ENCODE data around the gene SLC49A3. TPM values are rescaled to one million over a fixed set of nuclear protein-coding genes. Genes with fewer than 3 reads are reported as not detected.
A peak's percentile ranks its signal among the peaks of the same experiment; 100 is the strongest.

The SLC49A3 gene
- total RNA-seq, 2 experiments from 2014 or later = 0.22 to 0.91 TPM

DNA sequence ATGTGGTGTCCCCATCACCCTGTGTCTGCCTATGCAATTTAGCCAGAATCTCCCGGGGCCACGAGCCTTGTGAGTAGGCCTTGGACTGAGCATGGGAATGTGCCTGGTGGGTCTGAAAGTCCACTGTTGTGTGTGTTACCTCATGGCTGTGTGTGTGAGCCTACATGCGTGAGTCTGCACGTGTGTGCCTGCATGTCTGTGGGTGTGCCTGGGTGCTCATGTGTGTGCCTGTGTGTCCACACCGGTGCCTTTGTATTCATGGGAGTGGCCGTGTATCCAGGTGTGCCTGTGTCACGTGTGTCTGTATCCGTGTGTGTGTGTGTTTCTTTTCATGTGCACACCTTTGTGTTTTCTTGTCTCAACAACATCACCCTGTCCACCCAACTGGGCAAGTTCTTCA, 29.1 kb downstream of the SLC49A3 start:
- Mint-ChIP-seq H3K36me3 (ENCODE audit: low read depth) (peaks cover 5% of the 10 kb centered on the region), H3K4me1 (ENCODE audit: low read depth) (peaks cover 9% of the 10 kb centered on the region), H3K4me3 (peak overlapping the region; percentile 50), H3K27me3 (no peaks in the 10 kb centered on the region), H3K9me3 (no peaks in the 10 kb centered on the region), H3K27ac (no peak overlapping the region)
- Histone ChIP-seq H3K27ac (ENCODE audit: low read depth in 1 of 2, low read length in 2 of 2) (no peak overlapping the region), H3K4me1 (ENCODE audit: insufficient read depth, low read length) (peaks cover 18% of the 10 kb centered on the region), H3K4me3 (ENCODE audit: low read length) (no peak overlapping the region), H3K27me3 (ENCODE audit: control insufficient read depth in 1 of 2, insufficient read depth in 2 of 2, low read length in 2 of 2) (no peaks in the 10 kb centered on the region), H3K36me3 (ENCODE audit: insufficient read depth, low read length) (no peaks in the 10 kb centered on the region), H3K9me3 (ENCODE audit: control insufficient read depth in 1 of 2, insufficient read depth in 1 of 2, low read length in 2 of 2) (no peaks in the 10 kb centered on the region)
- ATAC-seq (ENCODE audit: poor library complexity) = no peak
- CTCF ChIA-PET = no interaction called here
- POLR2A ChIA-PET = no interaction called here
- intact Hi-C loops (cut with DNase I, micrococcal nuclease) = loop anchor here (5.0 kb wide), 3 partner anchors 122 to 323 kb away; partner anchors contain the start of genes PIGG (in 1 of the 2), ZNF141 (in 1 of the 2) and ZNF721 (in 1 of the 2)
- TF ChIP-seq, protein P1, sequence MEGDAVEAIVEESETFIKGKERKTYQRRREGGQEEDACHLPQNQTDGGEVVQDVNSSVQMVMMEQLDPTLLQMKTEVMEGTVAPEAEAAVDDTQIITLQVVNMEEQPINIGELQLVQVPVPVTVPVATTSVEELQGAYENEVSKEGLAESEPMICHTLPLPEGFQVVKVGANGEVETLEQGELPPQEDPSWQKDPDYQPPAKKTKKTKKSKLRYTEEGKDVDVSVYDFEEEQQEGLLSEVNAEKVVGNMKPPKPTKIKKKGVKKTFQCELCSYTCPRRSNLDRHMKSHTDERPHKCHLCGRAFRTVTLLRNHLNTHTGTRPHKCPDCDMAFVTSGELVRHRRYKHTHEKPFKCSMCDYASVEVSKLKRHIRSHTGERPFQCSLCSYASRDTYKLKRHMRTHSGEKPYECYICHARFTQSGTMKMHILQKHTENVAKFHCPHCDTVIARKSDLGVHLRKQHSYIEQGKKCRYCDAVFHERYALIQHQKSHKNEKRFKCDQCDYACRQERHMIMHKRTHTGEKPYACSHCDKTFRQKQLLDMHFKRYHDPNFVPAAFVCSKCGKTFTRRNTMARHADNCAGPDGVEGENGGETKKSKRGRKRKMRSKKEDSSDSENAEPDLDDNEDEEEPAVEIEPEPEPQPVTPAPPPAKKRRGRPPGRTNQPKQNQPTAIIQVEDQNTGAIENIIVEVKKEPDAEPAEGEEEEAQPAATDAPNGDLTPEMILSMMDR (IDR thresholded peaks at IDR 0.05) = no peak
- DNase-seq = peak in 1 of 14 experiments; percentile 2

DNA sequence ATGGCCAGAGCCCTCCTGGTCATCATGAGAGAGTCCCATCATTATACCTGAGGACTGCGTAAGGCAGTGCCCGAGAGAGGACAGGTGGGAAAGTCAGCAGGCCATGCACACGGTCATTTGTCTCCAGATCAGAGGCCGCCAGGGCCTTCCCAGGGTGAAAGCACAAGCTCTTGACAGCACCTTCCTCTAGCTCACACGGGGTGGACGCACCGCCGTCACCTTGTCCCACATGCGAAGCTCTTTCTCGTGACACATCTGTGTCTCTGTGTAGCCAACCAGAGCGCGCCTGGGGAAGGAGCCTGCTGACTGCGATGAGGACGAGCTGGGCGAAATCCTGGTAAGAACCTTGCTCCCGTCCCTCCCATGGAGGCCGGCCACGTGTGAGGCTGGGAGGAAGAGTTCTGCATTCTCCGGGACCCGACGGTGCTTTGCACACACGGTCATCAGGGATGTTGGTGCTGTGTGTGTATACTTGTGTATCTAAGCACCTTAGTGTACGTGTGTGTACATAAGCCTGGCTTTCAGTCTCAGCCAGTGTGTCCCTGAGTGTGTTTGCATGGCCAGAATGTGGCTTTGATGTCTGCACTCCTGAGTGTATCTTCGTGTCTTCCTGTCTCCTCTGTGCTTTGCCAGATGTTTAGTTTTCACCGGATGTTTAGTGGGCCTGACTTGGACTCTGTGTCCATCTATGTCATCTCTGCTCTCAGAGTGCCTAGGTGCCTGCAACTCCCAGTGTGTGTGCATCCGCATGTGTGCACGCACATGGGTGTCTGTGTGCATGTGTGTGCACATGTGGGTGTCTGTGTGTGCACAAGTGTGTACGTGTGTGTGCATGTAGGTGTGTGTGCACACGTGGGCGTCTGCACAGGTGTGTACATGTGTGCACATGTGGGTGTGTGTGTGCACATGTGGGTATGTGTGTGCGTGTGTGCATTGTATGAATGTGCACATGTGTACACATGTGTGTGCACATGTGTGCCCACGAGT, 30.0 kb downstream of the SLC49A3 start:
- no peak for DNase-seq

DNA sequence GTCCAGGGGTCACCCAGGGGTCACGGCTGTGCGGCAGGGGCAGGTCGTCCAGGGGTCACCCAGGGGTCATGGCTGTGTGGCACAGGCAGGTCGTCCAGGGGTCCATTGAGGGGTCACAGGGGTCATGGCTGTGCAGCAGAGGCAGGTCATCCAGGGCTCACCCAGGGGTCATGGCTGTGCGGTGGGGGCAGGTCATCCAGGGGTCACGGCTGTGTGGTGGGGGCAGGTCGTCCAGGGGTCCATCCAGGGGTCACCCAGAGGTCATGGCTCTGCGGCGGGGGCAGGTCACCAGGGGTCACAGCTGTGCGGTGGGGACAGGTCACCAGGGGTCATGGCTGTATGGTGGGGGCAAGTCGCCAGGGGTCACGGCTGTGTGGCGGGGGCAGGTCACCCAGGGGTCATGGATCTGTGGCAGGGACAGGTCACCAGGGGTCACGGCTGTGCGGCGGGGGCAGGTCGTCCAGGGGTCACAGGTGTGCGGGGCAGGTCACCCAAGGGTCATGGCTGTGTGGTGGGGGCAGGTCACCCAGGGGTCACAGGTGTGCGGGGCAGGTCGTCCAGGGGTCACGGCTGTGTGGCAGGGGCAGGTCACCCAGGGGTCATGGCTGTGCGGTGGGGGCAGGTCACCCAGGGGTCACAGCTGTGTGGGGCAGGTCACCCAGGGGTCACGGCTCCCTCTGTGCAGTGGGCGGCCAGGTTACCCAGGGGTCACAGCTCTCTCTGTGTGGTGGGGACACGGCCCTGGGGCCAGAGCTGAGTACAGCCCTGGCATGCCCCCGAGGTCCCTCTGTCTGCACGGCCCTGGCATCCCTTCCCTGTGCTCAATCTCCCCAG, 30.9 kb downstream of the SLC49A3 start:
- ChIA-PET CTCF (no interaction called here), POLR2A (no interaction called here)
- no peak overlapping the region for H3K4me3 Mint-ChIP-seq
- H3K4me1 Mint-ChIP-seq (ENCODE audit: low read depth) = no peaks in the 10 kb centered on the region
- Histone ChIP-seq H3K27ac (ENCODE audit: low read depth in 1 of 2, low read length in 2 of 2) (no peak overlapping the region), H3K36me3 (ENCODE audit: insufficient read depth, low read length) (no peaks in the 10 kb centered on the region), H3K4me1 (ENCODE audit: insufficient read depth, low read length) (peaks cover 4% of the 10 kb centered on the region), H3K4me3 (ENCODE audit: low read length) (no peak overlapping the region), H3K9me3 (ENCODE audit: control insufficient read depth in 1 of 2, insufficient read depth in 1 of 2, low read length in 2 of 2) (no peaks in the 10 kb centered on the region), H3K27me3 (ENCODE audit: control insufficient read depth in 1 of 2, insufficient read depth in 2 of 2, low read length in 2 of 2) (no peaks in the 10 kb centered on the region)
- H3K9me3 Mint-ChIP-seq = no peaks in the 10 kb centered on the region
- peaks cover 5% of the 10 kb centered on the region for H3K36me3 Mint-ChIP-seq (ENCODE audit: low read depth)
- DNase-seq (peak in 1 of 14 experiments; percentile 1), ATAC-seq (ENCODE audit: poor library complexity) (no peak)
- intact Hi-C loops (cut with DNase I, micrococcal nuclease) = no loop called here
- TF ChIP-seq, protein P1 (IDR thresholded peaks at IDR 0.05) = no peak
- no peaks in the 10 kb centered on the region for H3K27me3 Mint-ChIP-seq
- H3K27ac Mint-ChIP-seq = no peak overlapping the region

More for the DNA sequence above, 30.0 kb downstream of the SLC49A3 start:
- no peaks in the 10 kb centered on the region for H3K36me3 ChIP-seq (ENCODE audit: insufficient read depth, low read length)
- H3K9me3 ChIP-seq (ENCODE audit: control insufficient read depth in 1 of 2, insufficient read depth in 1 of 2, low read length in 2 of 2) = no peaks in the 10 kb centered on the region
- intact Hi-C loops (cut with DNase I, micrococcal nuclease) = no loop called here
- Mint-ChIP-seq H3K4me1 (ENCODE audit: low read depth) (peaks cover under 1% of the 10 kb centered on the region), H3K36me3 (ENCODE audit: low read depth) (peaks cover 5% of the 10 kb centered on the region), H3K4me3 (peak overlapping the region; percentile 34), H3K9me3 (no peaks in the 10 kb centered on the region), H3K27ac (no peak overlapping the region), H3K27me3 (no peaks in the 10 kb centered on the region)
- no peak overlapping the region for H3K4me3 ChIP-seq (ENCODE audit: low read length)
- TF ChIP-seq, protein P1 (IDR thresholded peaks at IDR 0.05) = no peak
- peaks cover 9% of the 10 kb centered on the region for H3K4me1 ChIP-seq (ENCODE audit: insufficient read depth, low read length)
- ATAC-seq (ENCODE audit: poor library complexity) = no peak
- H3K27ac ChIP-seq (ENCODE audit: low read depth in 1 of 2, low read length in 2 of 2) = no peak overlapping the region
- H3K27me3 ChIP-seq (ENCODE audit: control insufficient read depth in 1 of 2, insufficient read depth in 2 of 2, low read length in 2 of 2) = no peaks in the 10 kb centered on the region
- CTCF ChIA-PET = no interaction called here
- POLR2A ChIA-PET = no interaction called here
